Loucy (cell line): ENCODE results near the gene KCNMA1.

Experiments
- H2AFZ ChIP-seq: fragments of 200-600 bp; sonication (generic); 2 replicates; pipeline ENCODE4 v1.6.0; 2016; ENCODE audit warnings: antibody characterized with exemption, mild to moderate bottlenecking, low read length, moderate library complexity
- H3F3A ChIP-seq: fragments of 200-600 bp; 2 replicates; pipeline ENCODE4 v1.6.0; 2016; ENCODE audit warnings: antibody characterized with exemption, low read depth, mild to moderate bottlenecking
- H3K27me3 ChIP-seq: fragments of 200-600 bp; sonication (generic); 2 replicates; pipeline ENCODE4 v1.6.1; 2014; ENCODE audit warnings: low read length, mild to moderate bottlenecking; ENCODE audit not compliant: insufficient read depth, poor library complexity, severe bottlenecking
- H3K36me3 ChIP-seq: fragments of 200-600 bp; sonication (generic); 2 replicates; pipeline ENCODE4 v1.6.1; 2016; ENCODE audit warnings: low read length; ENCODE audit not compliant: insufficient read depth
- H3K4me1 ChIP-seq: fragments of 200-600 bp; sonication (generic); 2 replicates; pipeline ENCODE4 v1.5.1; 2014; ENCODE audit warnings: low read length, mild to moderate bottlenecking; ENCODE audit not compliant: insufficient read depth, poor library complexity, severe bottlenecking
- H3K4me2 ChIP-seq: fragments of 200-600 bp; sonication (generic); 2 replicates; pipeline ENCODE4 v1.6.0; 2014; ENCODE audit warnings: antibody characterized with exemption, low read length, low read depth, mild to moderate bottlenecking; ENCODE audit not compliant: poor library complexity, severe bottlenecking
- H3K4me3 ChIP-seq: fragments of 200-600 bp; sonication (generic); 2 replicates; pipeline ENCODE4 v1.5.1; 2014; ENCODE audit warnings: low read length, mild to moderate bottlenecking, mixed read lengths; ENCODE audit not compliant: poor library complexity, severe bottlenecking
- H3K79me2 ChIP-seq: fragments of 200-600 bp; sonication (generic); 2 replicates; pipeline ENCODE4 v1.6.1; 2014; ENCODE audit warnings: low read length; ENCODE audit not compliant: insufficient read depth
- H3K9ac ChIP-seq: fragments of 200-600 bp; sonication (generic); 2 replicates; pipeline ENCODE4 v1.6.0; 2014; ENCODE audit warnings: mild to moderate bottlenecking, low read depth, low read length, moderate library complexity; ENCODE audit not compliant: poor library complexity, severe bottlenecking
- H3K9me2 ChIP-seq: fragments of 200-600 bp; sonication (generic); replicated peaks from 2 replicates; pipeline ENCODE4 v1.6.1; 2016; ENCODE audit warnings: low read depth, low read length, mixed read lengths
- H3K9me3 ChIP-seq: fragments of 200-600 bp; sonication (generic); 2 replicates; pipeline ENCODE4 v1.6.1; 2014; ENCODE audit warnings: mild to moderate bottlenecking, antibody characterized with exemption, low read length, low read depth; ENCODE audit not compliant: insufficient read depth
- H4K20me1 ChIP-seq: fragments of 200-600 bp; sonication (generic); 2 replicates; pipeline ENCODE4 v1.6.0; 2014; ENCODE audit warnings: antibody characterized with exemption, low read length, mild to moderate bottlenecking; ENCODE audit not compliant: insufficient read depth, poor library complexity, severe bottlenecking
- EZH2phosphoT487 ChIP-seq: fragments of 200-600 bp; IDR thresholded peaks from 2 replicates; pipeline ENCODE4 v1.6.1; 2018; ENCODE audit warnings: antibody characterized with exemption, mild to moderate bottlenecking, moderate library complexity, borderline replicate concordance
- TF ChIP-seq, protein P1 (sequence below): fragments of 200-600 bp; sonication (generic); conservative IDR thresholded peaks from 2 replicates; pipeline ENCODE4 v1.5.1; 2014; ENCODE audit warnings: mild to moderate bottlenecking, antibody characterized with exemption, low read length

KCNMA1 gene

DNA sequence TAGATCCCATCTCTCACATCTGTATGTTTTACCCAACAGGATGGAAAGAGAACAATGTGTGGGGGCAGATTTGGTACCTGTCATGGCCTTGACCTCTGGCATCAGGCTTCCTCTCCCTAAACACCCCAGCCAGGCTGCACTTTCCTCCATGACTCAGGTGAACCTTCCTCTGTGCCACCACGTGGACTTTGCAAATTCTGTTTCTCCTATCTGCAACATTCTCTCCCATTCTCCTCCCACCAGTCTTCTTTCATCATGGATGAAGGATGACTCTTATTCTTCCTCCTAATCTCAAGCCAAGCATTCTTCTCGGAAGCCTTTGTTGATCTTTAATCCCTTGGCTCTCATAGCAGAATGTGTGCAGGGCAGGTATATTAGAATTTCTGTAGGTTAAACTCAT is 355.4 kb downstream of the KCNMA1 start:
- H3K4me2 ChIP-seq: peak overlapping the region; percentile 45

GRCh38 chr10:77281719-77282118 is 355.9 kb downstream of the KCNMA1 start:
- H3K9me3 ChIP-seq: no peaks in the 10 kb centered on the region
- H3K9me2 ChIP-seq: no peaks in the 10 kb centered on the region
- peak overlapping the region; percentile 3 for H3K4me3 ChIP-seq
- H3F3A ChIP-seq: no peaks in the 10 kb centered on the region
- no peaks in the 10 kb centered on the region for H3K36me3 ChIP-seq
- H3K4me2 ChIP-seq: peak overlapping the region; percentile 45
- H3K27me3 ChIP-seq: peaks cover 15% of the 10 kb centered on the region
- peaks cover 18% of the 10 kb centered on the region for H3K4me1 ChIP-seq
- TF ChIP-seq, protein P1, sequence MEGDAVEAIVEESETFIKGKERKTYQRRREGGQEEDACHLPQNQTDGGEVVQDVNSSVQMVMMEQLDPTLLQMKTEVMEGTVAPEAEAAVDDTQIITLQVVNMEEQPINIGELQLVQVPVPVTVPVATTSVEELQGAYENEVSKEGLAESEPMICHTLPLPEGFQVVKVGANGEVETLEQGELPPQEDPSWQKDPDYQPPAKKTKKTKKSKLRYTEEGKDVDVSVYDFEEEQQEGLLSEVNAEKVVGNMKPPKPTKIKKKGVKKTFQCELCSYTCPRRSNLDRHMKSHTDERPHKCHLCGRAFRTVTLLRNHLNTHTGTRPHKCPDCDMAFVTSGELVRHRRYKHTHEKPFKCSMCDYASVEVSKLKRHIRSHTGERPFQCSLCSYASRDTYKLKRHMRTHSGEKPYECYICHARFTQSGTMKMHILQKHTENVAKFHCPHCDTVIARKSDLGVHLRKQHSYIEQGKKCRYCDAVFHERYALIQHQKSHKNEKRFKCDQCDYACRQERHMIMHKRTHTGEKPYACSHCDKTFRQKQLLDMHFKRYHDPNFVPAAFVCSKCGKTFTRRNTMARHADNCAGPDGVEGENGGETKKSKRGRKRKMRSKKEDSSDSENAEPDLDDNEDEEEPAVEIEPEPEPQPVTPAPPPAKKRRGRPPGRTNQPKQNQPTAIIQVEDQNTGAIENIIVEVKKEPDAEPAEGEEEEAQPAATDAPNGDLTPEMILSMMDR: no peak
- TF ChIP-seq EZH2phosphoT487: peak; percentile 69; the same call in 1 of the 2 replicates
- H3K9ac ChIP-seq: no peak overlapping the region
- H3K79me2 ChIP-seq: no peaks in the 10 kb centered on the region
- no peaks in the 10 kb centered on the region for H4K20me1 ChIP-seq
- H2AFZ ChIP-seq: no peak overlapping the region

More for the DNA sequence above, 355.4 kb downstream of the KCNMA1 start:
- Histone ChIP-seq H3K9me3 (no peaks in the 10 kb centered on the region), H2AFZ (no peak overlapping the region), H3K36me3 (no peaks in the 10 kb centered on the region), H3K27me3 (peaks cover 15% of the 10 kb centered on the region), H3K9me2 (no peaks in the 10 kb centered on the region), H3K79me2 (no peaks in the 10 kb centered on the region), H4K20me1 (no peaks in the 10 kb centered on the region), H3K9ac (no peak overlapping the region), H3K4me1 (peaks cover 18% of the 10 kb centered on the region), H3K4me3 (peak overlapping the region; percentile 3), H3F3A (no peaks in the 10 kb centered on the region)
- TF ChIP-seq, protein P1: no peak
- TF ChIP-seq EZH2phosphoT487: no peak

GRCh38 chr10:77279207-77279606 is 358.4 kb downstream of the KCNMA1 start:
- Histone ChIP-seq H2AFZ (no peak overlapping the region), H3K79me2 (no peaks in the 10 kb centered on the region), H3K27me3 (peaks cover 15% of the 10 kb centered on the region), H3K36me3 (no peaks in the 10 kb centered on the region), H3F3A (no peaks in the 10 kb centered on the region), H3K9ac (no peak overlapping the region), H3K9me3 (no peaks in the 10 kb centered on the region), H3K4me3 (no peak overlapping the region), H4K20me1 (no peaks in the 10 kb centered on the region), H3K4me2 (no peak overlapping the region), H3K9me2 (no peaks in the 10 kb centered on the region), H3K4me1 (peaks cover 30% of the 10 kb centered on the region)
- TF ChIP-seq, protein P1: no peak
- peak; percentile 4; the same call in 1 of the 2 replicates for TF ChIP-seq EZH2phosphoT487
